ENCODE results near the gene ENTR1. TPM values are rescaled to one million over a fixed set of nuclear protein-coding genes. Genes with fewer than 3 reads are reported as not detected.

The ENTR1 gene
- total RNA-seq, 2 experiments from 2014 or later, result 55.7 to 55.8 TPM

- ChIA-PET POLR2A (interaction anchor here (0.6 kb wide), 1 partner anchor 141 kb away, joined by 3 read pairs; no protein-coding TSS in a partner anchor), CTCF (interaction anchor here (2.0 to 2.1 kb wide), 2 partner anchors 14 to 18 kb away, joined by 4 to 5 read pairs; partner anchors contain the start of gene SNAPC4)
Measured at GRCh38 chr9:136386018-136386417, 24.4 kb downstream of the ENTR1 start.

- POLR2A ChIA-PET, result interaction anchor here (0.7 kb wide), 1 partner anchor 38 kb away, joined by 3 read pairs; no protein-coding TSS in a partner anchor
- CTCF ChIA-PET, result interaction anchor here (1.3 to 2.1 kb wide), 3 partner anchors 15 to 21 kb away, joined by 3 to 5 read pairs (median 4); partner anchors contain the start of genes DNLZ and SNAPC4
Measured at GRCh38 chr9:136385015-136385414, 25.4 kb downstream of the ENTR1 start.

- POLR2A ChIA-PET, result no interaction called here
- CTCF ChIA-PET, result no interaction called here
Measured at GRCh38 chr9:136383436-136383835, 27.0 kb downstream of the ENTR1 start.

DNA sequence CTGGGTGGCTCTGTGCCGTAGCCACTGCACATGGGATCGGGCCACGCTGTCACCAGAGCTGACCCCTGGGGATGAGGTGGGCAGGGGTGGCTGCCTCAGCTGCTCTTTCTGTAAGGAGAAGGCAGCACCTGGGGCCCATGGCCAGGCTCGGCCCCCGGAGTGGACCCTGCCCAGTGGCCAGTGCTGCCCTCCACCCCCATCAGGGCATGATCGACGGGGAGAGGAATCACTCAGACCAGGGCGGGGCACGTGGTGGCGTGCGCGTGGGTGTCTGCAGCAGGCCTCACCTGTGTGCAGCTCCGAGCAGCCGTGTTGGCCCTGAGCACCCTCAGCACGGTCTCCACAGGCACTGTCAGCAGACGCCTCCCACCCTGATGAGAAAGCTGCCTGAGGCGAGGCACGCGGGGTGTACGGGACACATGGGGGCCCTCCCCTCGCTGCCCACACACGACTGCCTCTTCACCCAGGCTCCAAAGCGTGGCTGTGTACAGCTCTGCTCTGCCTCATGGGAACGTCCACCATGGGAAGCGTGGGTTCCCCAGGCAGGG is 28.4 kb downstream of the ENTR1 start:
- POLR2A ChIA-PET, result interaction anchor here (1.3 kb wide), 1 partner anchor 11 kb away, joined by 3 read pairs; no protein-coding TSS in a partner anchor

GRCh38 chr9:136381311-136381710 is 29.1 kb downstream of the ENTR1 start:
- POLR2A ChIA-PET, result interaction anchor here (1.3 kb wide), 1 partner anchor 11 kb away, joined by 3 read pairs; no protein-coding TSS in a partner anchor
- CTCF ChIA-PET, result no interaction called here

More for the DNA sequence above, 28.4 kb downstream of the ENTR1 start:
- CTCF ChIA-PET, result no interaction called here

DNA sequence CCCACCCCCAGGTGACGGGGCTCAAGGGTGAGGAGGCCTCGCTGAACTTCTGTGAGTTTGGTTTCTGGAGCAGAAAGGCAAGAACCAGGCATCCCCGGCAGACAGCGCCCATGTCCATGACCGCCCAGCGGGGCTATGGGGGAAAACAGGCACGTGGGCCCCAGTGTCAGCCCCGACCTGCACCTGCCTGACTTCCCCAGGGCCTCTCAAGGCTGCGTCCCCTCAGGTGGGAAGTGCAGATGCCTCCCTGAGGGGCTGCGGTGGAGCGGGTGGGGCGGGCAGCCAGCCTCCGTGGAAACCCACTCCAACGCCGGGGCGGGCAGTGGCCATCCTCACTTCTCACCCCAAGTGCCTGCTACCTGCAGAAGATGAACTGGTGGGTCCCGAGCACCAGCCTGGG is 30.0 kb downstream of the ENTR1 start:
- POLR2A ChIA-PET, result no interaction called here
- CTCF ChIA-PET, result no interaction called here

- POLR2A ChIA-PET, result no interaction called here
- CTCF ChIA-PET, result no interaction called here
Measured at GRCh38 chr9:136379891-136380290, 30.5 kb downstream of the ENTR1 start.

- CTCF ChIA-PET, result no interaction called here
- POLR2A ChIA-PET, result no interaction called here
Measured at GRCh38 chr9:136379401-136379800, 31.0 kb downstream of the ENTR1 start.

DNA sequence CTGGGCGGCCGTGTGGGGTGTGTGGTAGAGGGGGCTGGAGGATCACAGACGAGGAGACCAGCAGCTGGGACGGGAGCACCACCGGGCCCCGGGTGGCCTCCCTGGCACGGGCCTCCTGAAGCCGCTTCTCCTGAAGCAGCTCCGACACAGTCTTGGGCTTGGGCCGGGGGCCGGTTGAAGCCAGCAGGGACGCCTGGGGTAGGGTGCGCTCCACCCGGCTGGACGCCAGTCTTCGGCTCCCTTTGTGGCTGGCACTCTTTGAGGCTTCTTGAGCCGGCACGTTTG is 31.5 kb downstream of the ENTR1 start:
- POLR2A ChIA-PET, result no interaction called here

GRCh38 chr9:136378170-136379002 is 32.0 kb downstream of the ENTR1 start:
- ChIA-PET POLR2A (no interaction called here), CTCF (interaction anchor here (1.4 kb wide), 1 partner anchor 22 kb away, joined by 3 read pairs; no protein-coding TSS in a partner anchor)

More for the DNA sequence above, 31.5 kb downstream of the ENTR1 start:
- CTCF ChIA-PET, result no interaction called here

DNA sequence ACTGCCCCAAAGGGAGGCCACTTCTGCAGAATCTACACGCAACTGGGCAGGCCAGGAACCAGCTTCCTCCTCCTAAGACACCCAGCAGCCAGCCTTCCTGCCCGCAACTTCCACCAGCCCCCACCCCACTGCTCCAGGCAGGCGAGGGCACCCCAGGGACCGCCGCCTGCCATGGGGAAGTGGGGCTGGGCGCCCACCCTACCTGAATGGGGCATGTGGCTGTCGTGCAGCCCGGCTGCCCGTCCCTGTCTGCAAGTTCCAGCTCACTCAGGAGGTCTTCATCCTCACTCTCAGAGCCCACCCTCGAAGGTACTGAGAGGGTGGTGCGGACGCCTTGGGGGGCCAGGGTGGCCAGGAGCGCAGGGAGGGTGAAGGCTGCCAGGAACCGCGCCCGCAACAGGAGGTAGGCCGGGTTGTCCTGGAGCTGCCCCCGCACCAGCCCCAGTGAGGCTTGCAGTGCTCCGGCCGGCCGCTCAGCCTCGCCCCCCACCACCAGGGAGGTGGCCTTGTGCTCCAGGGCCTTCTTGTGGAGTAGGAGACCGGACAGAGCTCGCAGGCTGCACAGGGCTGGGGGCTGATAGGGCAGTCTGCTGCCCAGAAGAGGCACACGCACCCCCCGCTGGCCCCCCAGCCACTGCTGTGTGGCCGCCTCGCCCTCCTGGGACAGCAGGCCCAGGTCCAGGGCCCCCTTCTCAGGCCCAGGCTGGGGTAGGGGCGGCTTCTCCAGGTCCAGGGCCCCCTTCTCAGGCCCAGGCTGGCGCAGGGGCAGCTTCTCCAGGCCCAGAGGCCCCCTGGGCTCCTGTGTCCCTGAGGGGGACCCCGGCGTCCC is 32.9 kb downstream of the ENTR1 start:
- ChIA-PET CTCF (interaction anchor here (1.2 to 1.4 kb wide), 2 partner anchors 14 to 23 kb away, joined by 3 read pairs; partner anchors contain the start of gene DNLZ), POLR2A (interaction anchor here (0.6 kb wide), 1 partner anchor 103 kb away, joined by 4 read pairs; no protein-coding TSS in a partner anchor)

DNA sequence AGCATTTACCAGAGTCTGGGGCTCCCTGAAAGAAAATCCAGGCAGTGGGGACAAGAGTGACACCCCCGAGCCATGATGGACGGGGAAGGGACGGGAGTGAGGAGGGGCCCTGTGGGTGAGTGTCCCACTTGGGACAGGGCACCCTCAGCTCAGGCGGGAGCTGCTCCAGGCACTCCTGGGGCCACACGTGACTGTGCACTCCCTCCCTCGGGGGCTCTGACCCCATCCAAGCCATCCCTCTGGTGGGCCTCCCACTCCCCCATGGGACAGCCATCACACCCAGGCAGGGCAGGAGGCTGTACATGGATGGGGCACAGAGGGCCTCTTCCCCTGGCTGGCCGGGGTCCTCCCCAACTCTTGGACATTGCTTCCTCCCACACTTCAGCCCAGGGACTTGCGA is 34.0 kb downstream of the ENTR1 start:
- ChIA-PET POLR2A (no interaction called here), CTCF (interaction anchor here (1.2 kb wide), 1 partner anchor 13 kb away, joined by 3 read pairs; the partner anchor contains the start of gene DNLZ)

GRCh38 chr9:136375096-136375495 is 35.3 kb downstream of the ENTR1 start:
- CTCF ChIA-PET, result interaction anchor here (0.6 to 0.9 kb wide), 2 partner anchors 11 to 33 kb away, joined by 3 read pairs; no protein-coding TSS in a partner anchor

DNA sequence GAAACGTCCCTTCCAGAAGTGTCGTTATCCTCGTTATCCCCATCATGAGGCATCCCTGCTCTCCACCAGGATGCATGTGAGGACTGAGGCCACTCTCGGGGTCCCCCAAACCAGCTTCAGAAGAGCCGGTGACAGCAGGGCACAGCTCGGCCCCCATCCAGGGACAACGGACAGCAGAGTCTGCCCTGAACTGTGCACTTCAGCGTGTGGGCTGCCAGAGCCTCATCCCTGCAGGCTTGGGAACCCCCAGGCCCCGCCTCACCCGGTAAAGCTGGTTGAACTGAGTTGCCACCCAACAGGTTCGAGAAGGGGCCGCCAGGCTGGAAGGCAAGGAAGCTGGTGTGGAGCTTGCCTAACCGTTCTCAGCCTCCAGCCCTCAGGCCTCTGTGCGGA is 36.2 kb downstream of the ENTR1 start:
- CTCF ChIA-PET, result no interaction called here

More at GRCh38 chr9:136375096-136375495, 35.3 kb downstream of the ENTR1 start:
- POLR2A ChIA-PET, result interaction anchor here (0.9 kb wide), 1 partner anchor 9 kb away, joined by 4 read pairs; no protein-coding TSS in a partner anchor

GRCh38 chr9:136373300-136374182 is 36.9 kb downstream of the ENTR1 start, which contains the start of gene CARD9:
Gene CARD9, minus strand, starts transcription at chr9:136373669. Its CDS starts 1,591 bp downstream, at chr9:136372078.
- POLR2A ChIA-PET, result no interaction called here
- CTCF ChIA-PET, result no interaction called here

More for the DNA sequence above, 36.2 kb downstream of the ENTR1 start:
- POLR2A ChIA-PET, result no interaction called here

- CTCF ChIA-PET, result interaction anchor here (1.0 kb wide), 1 partner anchor 59 kb away, joined by 3 read pairs; no protein-coding TSS in a partner anchor
Measured at GRCh38 chr9:136372561-136373299, 37.7 kb downstream of the ENTR1 start.

DNA sequence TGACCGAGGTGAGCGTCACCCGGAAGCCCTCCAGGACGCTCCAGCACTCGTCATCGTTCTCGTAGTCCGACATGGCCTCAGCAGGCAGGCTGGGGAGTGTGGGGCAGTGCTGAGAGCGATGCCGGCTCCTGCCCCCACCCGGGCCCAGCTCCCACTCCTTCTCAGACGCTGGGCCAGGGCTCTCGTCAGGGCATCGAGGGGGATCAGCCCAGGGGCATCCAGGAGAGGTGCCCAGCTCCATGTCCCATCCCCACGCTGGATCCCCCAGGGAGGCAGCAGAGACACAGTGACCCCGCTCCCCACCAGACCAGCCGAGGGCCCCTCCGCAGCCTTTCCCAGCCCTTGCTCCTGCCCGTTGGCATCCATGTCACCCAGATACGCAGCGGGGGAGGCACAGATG is 38.4 kb downstream of the ENTR1 start:
- CTCF ChIA-PET, result interaction anchor here (1.0 kb wide), 1 partner anchor 59 kb away, joined by 3 read pairs; no protein-coding TSS in a partner anchor
- POLR2A ChIA-PET, result no interaction called here

More at GRCh38 chr9:136372561-136373299, 37.7 kb downstream of the ENTR1 start:
- POLR2A ChIA-PET, result no interaction called here

- ChIA-PET POLR2A (no interaction called here), CTCF (interaction anchor here (1.0 kb wide), 1 partner anchor 58 kb away, joined by 3 read pairs; no protein-coding TSS in a partner anchor)
Measured at GRCh38 chr9:136371533-136371880, 38.9 kb downstream of the ENTR1 start.
